PFSK-1 (cell line): ENCODE measurements around the gene TSPAN33.

Experiments
- POLR2AphosphoS5 ChIP-seq: IDR thresholded peaks from 2 replicates; pipeline ENCODE4 v1.6.1; 2012; ENCODE audit warnings: low read depth, mild to moderate bottlenecking, control low read depth, low read length, moderate library complexity
- REST ChIP-seq, 2 experiments: IDR thresholded peaks; 2 replicates each; pipeline versions ENCODE4 v1.6.1 to v1.8.0; 2011 to 2012; ENCODE audit warnings: low read depth in 2 of 2, low read length in 2 of 2, control low read depth in 1 of 2, inconsistent platforms in 1 of 2, mild to moderate bottlenecking in 1 of 2, moderate library complexity in 1 of 2; ENCODE audit not compliant: insufficient read depth in 1 of 2
- SIN3A ChIP-seq: IDR thresholded peaks from 2 replicates; pipeline ENCODE4 v1.6.1; 2012; ENCODE audit warnings: mild to moderate bottlenecking, low read length, moderate library complexity, borderline replicate concordance; ENCODE audit not compliant: insufficient read depth
- TAF1 ChIP-seq: IDR thresholded peaks from 2 replicates; pipeline ENCODE4 v1.6.1; 2012; ENCODE audit warnings: low read length, control low read depth, borderline replicate concordance; ENCODE audit not compliant: insufficient read depth

GRCh38 chr7:129212126-129212525, 67.6 kb downstream of the TSPAN33 start:
- TF ChIP-seq REST (IDR thresholded peaks at IDR 0.05; ENCODE audit: insufficient read depth in 1 of 2, low read depth in 2 of 2, low read length in 2 of 2) = no peak
- TF ChIP-seq POLR2AphosphoS5 = no peak
- TF ChIP-seq SIN3A = no peak
- TF ChIP-seq TAF1 = no peak
